HG02870 (cell line): Measurements from ENCODE around the gene C2.
"Not testable (repeated sequence)": the region's sequence is repeated elsewhere in the genome, so short reads cannot be mapped to it uniquely, and the experiment has no call there.

ENCODE experiments used
- ATAC-seq: cut with Tn5 transposase; IDR thresholded peaks from one replicate; pipeline ENCODE4 v1.9.1; 2021; ENCODE audit warnings: mild to moderate bottlenecking, moderate library complexity; ENCODE audit not compliant: unreplicated experiment

The C2 gene

GRCh38 chr6:31920811-31921210 lies 6.7 kb upstream of the C2 start:
- no peak for ATAC-seq

GRCh38 chr6:31922942-31923341 lies 4.6 kb upstream of the C2 start:
- no peak for ATAC-seq

- ATAC-seq = no peak
Observed at GRCh38 chr6:31927863-31928671, 550 bp downstream of the C2 start.

GRCh38 chr6:31928672-31928939 lies 1.1 kb downstream of the C2 start:
- ATAC-seq = no peak

GRCh38 chr6:31930962-31931361 lies 3.4 kb downstream of the C2 start:
- ATAC-seq = no peak

GRCh38 chr6:31932137-31932536 lies 4.6 kb downstream of the C2 start:
- ATAC-seq = not testable (repeated sequence)

- no peak for ATAC-seq
Observed at GRCh38 chr6:31933537-31933936, 6.0 kb downstream of the C2 start.

GRCh38 chr6:31935021-31935420 lies 7.5 kb downstream of the C2 start:
- no peak for ATAC-seq

GRCh38 chr6:31935823-31936222 lies 8.3 kb downstream of the C2 start:
- ATAC-seq = no peak

- ATAC-seq = no peak
Observed at GRCh38 chr6:31940256-31940664, 12.7 kb downstream of the C2 start.

GRCh38 chr6:31943742-31944141 lies 16.2 kb downstream of the C2 start:
- no peak for ATAC-seq

GRCh38 chr6:31945154-31945506 lies 17.6 kb downstream of the C2 start:
- no peak for ATAC-seq

GRCh38 chr6:31945507-31946369 lies 18.2 kb downstream of the C2 start, which contains the start of gene CFB:
TSS of gene CFB (plus strand) at chr6:31946095. CDS start at chr6:31946222, 127 bp downstream.
- ATAC-seq = no peak

- ATAC-seq = no peak
Observed at GRCh38 chr6:31946370-31946885, 18.9 kb downstream of the C2 start.

- no peak for ATAC-seq
Observed at GRCh38 chr6:31947070-31947675, 19.7 kb downstream of the C2 start.

GRCh38 chr6:31947864-31948263 lies 20.3 kb downstream of the C2 start:
- ATAC-seq = no peak

GRCh38 chr6:31948306-31948705 lies 20.8 kb downstream of the C2 start:
- ATAC-seq = no peak

GRCh38 chr6:31948753-31949413 lies 21.4 kb downstream of the C2 start:
- ATAC-seq = no peak

GRCh38 chr6:31949926-31950548 lies 22.5 kb downstream of the C2 start:
- no peak for ATAC-seq

- no peak for ATAC-seq
Observed at GRCh38 chr6:31952140-31952805, 24.8 kb downstream of the C2 start.
